Mononuclear cell (primary cell): ENCODE measurements around the gene ACAT2. TPM values are rescaled to one million over a fixed set of nuclear protein-coding genes. Genes with fewer than 3 reads are reported as not detected.
"Not testable (repeated sequence)": the region's sequence is repeated elsewhere in the genome, so short reads cannot be mapped to it uniquely, and the experiment has no call there.

ENCODE experiments used
- H3K27me3 ChIP-seq: 2 replicates; pipeline ENCODE4 v1.6.0; 2011; ENCODE audit warnings: low read length, control low read depth; ENCODE audit not compliant: insufficient read depth
- H3K4me1 ChIP-seq: 2 replicates; pipeline ENCODE4 v1.5.1; 2011; ENCODE audit warnings: mild to moderate bottlenecking, low read length, control low read depth; ENCODE audit not compliant: insufficient read depth
- H3K4me3 ChIP-seq: 2 replicates; pipeline ENCODE4 v1.5.1; 2011; ENCODE audit warnings: mild to moderate bottlenecking, low read length, moderate library complexity
- H3K9me3 ChIP-seq: 2 replicates; pipeline ENCODE4 v1.5.1; 2011; ENCODE audit warnings: low read depth, mild to moderate bottlenecking, control low read depth, low read length
- total RNA-seq: library from RNA; depleted of rRNA; stranded (reverse); fragments of >200 nt; gene quantifications from one replicate; pipeline ENCODE4 v1.2.3, GENCODE V29; 2012

Gene ACAT2
- total RNA-seq = 10.5 TPM

DNA sequence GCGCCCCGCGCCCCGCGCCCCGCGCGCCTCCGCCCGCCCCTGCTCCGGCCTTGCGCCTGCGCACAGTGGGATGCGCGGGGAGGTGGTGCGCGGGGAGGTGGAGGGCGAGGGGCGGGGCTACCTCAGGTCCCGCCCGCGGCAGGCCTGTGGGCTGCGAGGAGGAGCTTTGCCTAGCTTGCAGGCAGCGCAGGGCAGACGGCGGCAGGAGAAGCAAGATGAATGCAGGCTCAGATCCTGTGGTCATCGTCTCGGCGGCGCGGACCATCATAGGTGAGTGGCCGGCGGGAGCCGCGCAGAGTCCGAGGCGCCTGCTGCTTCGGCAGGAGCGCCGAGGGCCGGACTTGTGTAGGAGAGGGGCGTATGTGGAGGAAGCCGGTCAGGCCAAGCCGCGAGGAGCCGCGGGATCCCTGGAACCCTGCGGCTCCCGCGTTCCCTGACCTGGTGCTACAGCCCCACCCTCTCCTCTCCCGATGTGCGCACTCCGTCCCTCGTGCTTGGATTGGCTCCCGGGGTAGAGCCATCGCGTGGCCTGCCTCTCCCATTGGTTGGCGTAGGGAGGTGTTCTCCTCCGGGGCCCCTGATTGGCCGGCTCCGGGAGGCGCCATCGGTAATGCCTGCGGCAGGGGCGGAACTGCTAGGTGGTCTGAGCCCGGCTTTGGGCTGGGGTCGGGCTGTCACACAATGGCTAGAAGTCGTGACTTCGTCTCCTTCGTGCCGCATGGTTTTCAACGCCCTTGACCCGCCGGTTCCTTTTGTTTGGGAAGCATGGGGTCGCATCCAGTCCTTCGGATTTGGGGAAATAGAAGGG, at the start of gene ACAT2:
ACAT2 (plus strand) TSS at position 173 of the 808 bp plus-strand sequence; CDS start at position 216, 43 bp downstream.
- no peaks in the 10 kb centered on the region for H3K9me3 ChIP-seq
- H3K27me3 ChIP-seq = no peaks in the 10 kb centered on the region
- H3K4me3 ChIP-seq = peak within 1 kb of the TSS; percentile 98
- peaks cover 23% of the 10 kb centered on the region for H3K4me1 ChIP-seq

DNA sequence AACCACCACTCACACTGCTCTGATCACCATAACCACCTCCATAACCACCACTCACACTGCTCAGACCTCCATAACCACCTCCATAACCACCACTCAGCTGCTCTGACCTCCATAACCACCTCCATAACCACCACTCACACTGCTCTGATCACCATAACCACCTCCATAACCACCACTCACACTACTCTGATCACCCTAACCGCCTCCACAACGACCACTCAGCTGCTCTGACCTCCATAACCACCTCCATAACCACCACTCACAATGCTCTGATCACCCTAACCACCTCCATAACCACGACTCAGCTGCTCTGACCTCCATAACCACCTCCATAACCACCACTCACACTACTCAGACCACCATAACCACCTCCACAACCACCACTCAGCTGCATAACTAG, 49.5 kb upstream of the ACAT2 start:
- H3K27me3 ChIP-seq, H3K9me3 ChIP-seq, H3K4me3 ChIP-seq: not testable (repeated sequence)
- H3K4me1 ChIP-seq = peaks cover 33% of the 10 kb centered on the region

DNA sequence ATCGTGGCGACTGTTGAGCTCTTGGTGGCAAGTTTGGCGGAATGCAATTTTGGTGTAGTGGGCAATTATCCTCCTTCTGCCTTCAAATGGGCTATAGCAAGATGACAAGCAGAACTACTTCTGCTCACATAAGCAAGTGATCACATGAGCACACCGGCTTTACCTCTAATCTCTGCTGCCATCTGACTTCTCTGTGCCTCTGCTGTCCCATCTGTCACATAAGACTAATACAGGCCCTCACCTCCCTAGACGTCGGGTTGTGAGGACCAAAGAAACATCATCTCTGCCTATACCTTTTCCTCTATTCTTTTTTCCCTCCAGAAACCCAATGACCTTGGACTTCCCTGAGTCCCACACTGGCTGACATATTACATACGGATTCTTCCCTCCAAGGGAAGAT, 47.9 kb upstream of the ACAT2 start:
- Histone ChIP-seq H3K27me3 (no peaks in the 10 kb centered on the region), H3K9me3 (no peaks in the 10 kb centered on the region), H3K4me3 (no peak overlapping the region), H3K4me1 (peaks cover 33% of the 10 kb centered on the region)

DNA sequence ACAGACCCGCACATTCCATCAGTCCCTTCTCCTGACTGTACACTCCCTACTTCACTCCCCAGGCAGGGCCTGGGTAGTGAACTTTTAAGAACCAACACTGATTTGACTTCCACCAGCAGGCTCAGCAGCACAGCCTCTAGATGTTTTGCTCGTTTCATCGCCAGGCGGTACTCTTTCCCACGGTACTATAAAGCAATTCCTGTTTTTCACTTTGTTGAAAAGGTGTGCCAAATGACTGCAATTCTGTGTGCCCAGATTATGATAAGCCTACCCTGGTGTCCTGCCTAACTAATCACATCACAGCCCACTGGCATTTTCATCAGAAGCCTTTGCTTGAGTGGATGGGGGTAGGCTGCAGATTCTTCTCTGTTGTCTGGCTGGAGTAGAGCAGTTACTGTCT, 47.4 kb upstream of the ACAT2 start:
- no peaks in the 10 kb centered on the region for H3K9me3 ChIP-seq
- H3K27me3 ChIP-seq = no peaks in the 10 kb centered on the region
- peaks cover 33% of the 10 kb centered on the region for H3K4me1 ChIP-seq
- H3K4me3 ChIP-seq = no peak overlapping the region

DNA sequence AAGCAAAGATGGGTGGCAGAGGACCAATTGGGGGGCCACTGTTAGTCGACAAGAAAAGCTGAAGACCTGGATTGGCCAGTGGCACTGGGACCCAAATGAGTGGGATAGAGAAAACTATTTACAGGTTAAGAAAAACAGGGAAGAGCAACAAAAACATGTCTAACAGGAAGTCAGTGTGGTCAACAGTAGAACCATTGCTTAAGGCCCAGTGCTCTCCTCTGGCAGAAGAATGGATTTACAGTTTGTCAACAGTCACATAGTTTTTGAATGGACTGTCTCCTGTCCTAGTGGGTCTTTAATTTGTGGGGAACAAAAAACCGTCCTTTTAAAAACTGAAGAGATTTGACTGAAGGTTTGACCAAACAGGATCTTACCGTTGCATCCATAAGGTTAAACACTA, 46.7 kb upstream of the ACAT2 start:
- no peaks in the 10 kb centered on the region for H3K9me3 ChIP-seq
- H3K27me3 ChIP-seq = no peaks in the 10 kb centered on the region
- peaks cover 33% of the 10 kb centered on the region for H3K4me1 ChIP-seq
- H3K4me3 ChIP-seq = no peak overlapping the region

DNA sequence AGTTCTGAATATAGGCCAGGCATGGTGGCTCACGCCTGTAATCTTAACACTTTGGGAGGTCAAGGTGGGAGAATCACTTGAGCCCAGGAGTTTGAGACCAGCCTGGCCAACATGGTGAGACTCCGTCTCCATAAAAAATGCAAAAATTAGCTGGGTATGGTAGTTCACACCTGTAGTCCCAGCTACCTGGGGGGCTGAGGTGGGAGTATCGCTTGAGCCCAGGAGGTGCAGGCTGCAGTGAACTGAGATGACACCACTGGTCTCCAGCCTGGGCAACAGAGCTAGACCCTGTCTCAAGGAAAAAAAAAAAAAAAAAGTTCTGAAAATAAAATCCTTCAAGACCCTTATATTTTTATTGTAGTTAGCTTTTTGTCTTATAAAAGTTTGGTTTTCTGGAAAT, 46.2 kb upstream of the ACAT2 start:
- H3K4me1 ChIP-seq = peaks cover 33% of the 10 kb centered on the region
- no peaks in the 10 kb centered on the region for H3K27me3 ChIP-seq
- no peak overlapping the region for H3K4me3 ChIP-seq
- no peaks in the 10 kb centered on the region for H3K9me3 ChIP-seq

DNA sequence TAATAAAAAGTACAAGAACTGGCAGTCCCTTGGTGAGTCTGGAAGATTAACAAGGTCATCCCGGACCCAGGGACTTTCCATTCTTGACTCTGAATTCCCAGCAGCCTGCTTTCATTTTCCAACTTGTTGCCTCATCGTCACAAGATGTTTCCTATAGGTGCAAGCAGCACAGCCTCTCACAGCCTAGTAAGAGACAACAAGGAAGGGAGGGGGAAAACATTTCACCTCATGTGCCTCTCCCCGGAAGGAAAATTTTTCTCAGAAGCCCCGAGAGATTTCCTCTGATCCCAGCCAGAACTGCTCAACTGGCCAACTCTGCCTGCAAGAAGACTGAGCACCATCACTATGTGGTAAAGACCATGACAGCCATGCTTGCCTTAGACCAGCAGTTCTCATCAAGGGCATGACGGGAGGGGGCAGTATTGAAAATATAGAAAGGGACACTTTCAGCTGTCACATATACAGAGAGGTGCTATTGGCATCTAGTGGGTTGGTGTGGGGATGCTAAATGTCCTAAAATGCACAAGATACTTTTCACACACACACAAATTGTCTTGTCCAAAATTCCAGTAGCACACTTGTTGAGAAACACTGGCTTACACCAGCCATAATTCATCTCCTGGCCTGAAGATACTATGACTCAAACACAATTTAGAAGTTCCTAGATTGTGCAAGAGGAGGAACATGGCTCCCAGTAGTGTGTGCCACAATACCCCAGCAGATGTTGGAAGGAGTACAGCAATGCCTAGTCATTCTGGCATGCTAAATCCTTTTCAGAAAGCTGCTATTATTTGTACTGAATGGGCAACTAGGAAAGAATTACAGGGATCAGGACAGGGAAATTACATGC, 45.4 kb upstream of the ACAT2 start:
- Histone ChIP-seq H3K9me3 (no peaks in the 10 kb centered on the region), H3K4me1 (peaks cover 33% of the 10 kb centered on the region), H3K4me3 (no peak overlapping the region), H3K27me3 (no peaks in the 10 kb centered on the region)

DNA sequence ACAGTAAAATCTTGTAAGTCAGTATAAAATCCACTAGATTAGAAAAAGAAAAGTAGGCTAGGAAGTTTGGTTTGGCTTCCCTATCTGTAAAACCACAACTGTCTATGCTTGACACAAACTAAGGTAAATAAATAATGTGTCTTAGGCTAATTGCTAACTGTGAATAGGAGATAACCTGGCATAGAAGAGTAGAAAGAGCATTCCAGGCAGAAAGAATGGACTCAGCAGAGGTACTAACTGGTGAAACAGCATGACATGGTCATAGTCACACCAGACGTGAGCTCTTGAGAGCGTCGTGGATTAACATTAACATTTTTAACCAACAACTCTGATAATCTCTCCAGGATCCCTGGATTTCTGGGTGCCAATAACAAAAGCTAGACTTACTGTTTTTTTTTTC, 43.2 kb upstream of the ACAT2 start:
- H3K4me1 ChIP-seq = peaks cover 33% of the 10 kb centered on the region
- H3K27me3 ChIP-seq = no peaks in the 10 kb centered on the region
- H3K9me3 ChIP-seq = no peaks in the 10 kb centered on the region
- no peak overlapping the region for H3K4me3 ChIP-seq

DNA sequence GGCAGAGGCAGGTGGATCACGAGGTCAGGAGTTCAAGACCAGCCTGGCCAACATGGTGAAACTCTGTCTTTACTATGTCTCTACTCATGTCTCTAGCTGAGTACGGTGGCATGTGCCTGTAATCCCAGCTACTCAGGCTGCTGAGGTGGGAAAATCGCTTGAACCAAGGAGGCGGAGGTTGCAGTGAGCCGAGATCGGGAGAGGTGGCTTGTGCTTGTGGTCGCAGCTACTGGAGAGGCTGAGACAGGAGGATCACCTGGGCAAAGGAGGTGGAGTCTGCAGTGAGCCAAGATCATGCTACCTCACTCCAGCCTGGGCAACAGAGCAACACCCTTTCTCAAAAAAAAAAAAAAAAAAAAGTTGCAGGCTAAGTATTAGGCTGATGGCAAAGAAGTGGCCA, 42.6 kb upstream of the ACAT2 start:
- Histone ChIP-seq H3K27me3 (no peaks in the 10 kb centered on the region), H3K4me3 (no peak overlapping the region), H3K4me1 (peaks cover 31% of the 10 kb centered on the region), H3K9me3 (no peaks in the 10 kb centered on the region)

DNA sequence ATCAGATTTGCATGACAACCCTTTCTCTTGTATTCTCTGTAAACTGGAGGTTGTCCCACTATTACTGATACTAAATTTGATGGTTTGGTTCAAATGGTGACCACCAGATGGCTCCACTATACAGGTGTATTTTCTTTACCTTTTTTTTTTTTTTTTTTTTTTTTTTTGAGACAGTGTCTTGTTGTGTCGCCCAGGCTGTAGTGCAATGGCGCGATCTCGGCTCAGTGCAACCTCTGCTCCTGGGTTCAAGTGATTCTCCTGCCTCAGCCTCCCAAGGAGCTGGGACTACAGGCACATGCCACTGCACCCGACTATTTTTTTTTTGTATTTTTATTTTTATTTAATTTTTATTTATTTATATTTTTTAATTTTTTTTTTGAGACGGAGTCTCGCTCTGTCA, 41.1 kb upstream of the ACAT2 start:
- H3K9me3 ChIP-seq = no peaks in the 10 kb centered on the region
- peaks cover 28% of the 10 kb centered on the region for H3K4me1 ChIP-seq
- no peaks in the 10 kb centered on the region for H3K27me3 ChIP-seq
- no peak overlapping the region for H3K4me3 ChIP-seq

DNA sequence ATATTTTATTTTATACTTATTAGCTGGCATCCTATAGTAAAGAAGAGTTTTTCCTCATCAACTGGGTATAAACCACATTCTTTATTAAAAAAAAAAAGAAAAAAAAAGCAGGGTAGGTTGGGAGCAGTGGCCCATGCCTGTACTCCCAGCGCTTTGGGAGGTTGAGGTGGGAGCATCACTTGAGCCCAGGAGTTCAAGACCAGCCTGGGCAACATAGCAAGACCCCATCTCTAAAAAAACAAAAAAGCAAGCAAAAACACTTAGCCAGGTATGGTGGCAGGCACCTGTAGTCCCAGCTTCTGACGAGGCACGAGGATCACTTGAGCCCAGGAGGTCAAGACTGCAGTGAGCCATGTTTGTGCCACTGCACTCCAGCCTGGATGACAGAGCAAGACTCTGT, 39.9 kb upstream of the ACAT2 start:
- H3K4me3 ChIP-seq, H3K27me3 ChIP-seq, H3K9me3 ChIP-seq: not testable (repeated sequence)
- H3K4me1 ChIP-seq = peaks cover 26% of the 10 kb centered on the region

DNA sequence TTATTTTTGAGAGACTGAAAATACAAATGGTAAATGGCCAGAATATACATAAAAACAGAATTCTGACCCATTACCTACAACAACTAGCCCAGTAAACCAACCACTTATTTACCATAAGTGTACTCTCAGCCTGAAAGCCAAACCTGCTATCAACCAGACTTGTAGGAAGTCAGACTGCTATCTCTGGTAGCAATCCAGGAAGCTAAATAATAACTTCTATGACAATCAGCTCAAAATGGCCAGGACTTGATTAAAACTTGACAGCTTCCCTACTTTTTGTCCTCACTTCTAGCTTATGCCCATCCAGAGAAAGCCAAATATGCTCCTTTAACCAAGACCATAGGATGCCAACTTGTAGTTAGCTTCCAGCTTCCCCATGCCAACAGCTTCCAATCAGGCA, 39.2 kb upstream of the ACAT2 start:
- Histone ChIP-seq H3K9me3 (no peaks in the 10 kb centered on the region), H3K4me3 (no peak overlapping the region), H3K4me1 (peaks cover 23% of the 10 kb centered on the region), H3K27me3 (no peaks in the 10 kb centered on the region)

DNA sequence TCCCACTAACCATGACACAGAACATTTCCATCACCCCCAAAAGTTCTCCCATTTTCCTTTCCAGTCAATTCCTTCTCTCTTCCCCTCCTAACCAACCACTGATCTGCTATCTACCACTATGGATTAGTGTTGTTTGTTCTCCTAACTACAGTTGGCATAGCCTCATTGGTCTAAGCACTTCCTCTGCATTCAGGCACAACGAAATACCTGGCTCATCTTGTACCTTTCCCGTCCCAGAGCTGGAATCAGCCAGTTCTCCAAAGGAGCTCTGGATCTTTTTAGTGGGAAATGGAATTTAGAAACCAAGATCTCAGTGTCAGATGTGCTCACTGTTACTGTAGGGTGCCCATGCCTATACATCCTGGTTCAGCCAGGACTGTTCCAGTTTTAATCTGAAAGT, 38.6 kb upstream of the ACAT2 start:
- Histone ChIP-seq H3K27me3 (no peaks in the 10 kb centered on the region), H3K4me1 (peaks cover 23% of the 10 kb centered on the region), H3K9me3 (no peaks in the 10 kb centered on the region), H3K4me3 (no peak overlapping the region)

DNA sequence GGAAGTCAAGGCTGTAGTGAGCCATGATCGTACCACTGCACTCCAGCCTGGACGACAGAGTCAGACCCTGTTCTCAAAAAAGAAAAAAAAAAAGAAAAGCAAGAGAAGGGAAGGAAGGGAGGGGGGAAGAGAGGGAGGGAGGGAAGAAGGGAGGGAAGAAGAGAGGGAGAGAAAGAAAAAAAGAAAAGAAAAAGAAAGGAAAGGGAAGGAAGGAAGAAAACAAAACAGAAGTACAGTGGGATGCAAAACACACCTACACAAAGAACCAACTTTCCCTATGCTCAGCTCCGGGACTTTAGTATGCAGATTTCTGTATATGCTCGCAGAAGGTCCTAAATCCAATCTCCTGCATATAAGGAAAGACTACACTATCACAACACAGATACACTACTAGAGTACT, 37.1 kb upstream of the ACAT2 start:
- no peaks in the 10 kb centered on the region for H3K9me3 ChIP-seq
- H3K27me3 ChIP-seq = no peaks in the 10 kb centered on the region
- H3K4me3 ChIP-seq = no peak overlapping the region
- peaks cover 27% of the 10 kb centered on the region for H3K4me1 ChIP-seq

DNA sequence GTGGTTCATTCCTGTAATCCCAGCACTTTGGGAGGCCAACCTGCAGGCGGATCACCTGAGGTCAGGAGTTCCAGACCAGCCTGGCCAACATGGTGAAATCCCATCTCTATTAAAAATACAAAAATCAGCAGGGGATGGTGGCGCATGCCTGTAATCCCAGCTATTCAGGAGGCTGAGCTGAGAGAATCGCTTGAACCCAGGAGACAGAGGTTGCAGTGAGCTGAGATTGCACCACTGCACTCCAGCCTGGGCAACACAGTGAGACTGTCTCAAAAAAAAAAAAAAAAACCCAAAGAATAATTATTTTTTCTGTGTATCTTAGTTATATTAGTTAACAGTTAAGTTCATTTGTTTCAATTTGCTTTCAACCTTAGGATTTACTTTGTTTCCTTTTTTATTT, 36.6 kb upstream of the ACAT2 start:
- H3K9me3 ChIP-seq, H3K27me3 ChIP-seq, H3K4me3 ChIP-seq: not testable (repeated sequence)
- peaks cover 31% of the 10 kb centered on the region for H3K4me1 ChIP-seq
